Prostate gland (tissue), 2 donors: ENCODE results near the gene SYT11. TPM values are rescaled to one million over a fixed set of nuclear protein-coding genes. Genes with fewer than 3 reads are reported as not detected.

ENCODE experiments used
- DNase-seq: peaks from one replicate; pipeline ENCODE4 v3.0.0-alpha.2; 2019; ENCODE audit warnings: low spot score
- H3K27ac ChIP-seq, 2 donors: fragments of 200-600 bp; sonication (generic); 2 replicates each; pipeline ENCODE4 v1.5.1; 2017 to 2019
- H3K27me3 ChIP-seq: fragments of 200-600 bp; sonication (generic); replicated peaks from 2 replicates; pipeline ENCODE4 v1.5.1; 2019; ENCODE audit not compliant: insufficient read depth
- H3K36me3 ChIP-seq, 2 donors: fragments of 200-600 bp; sonication (generic); 1 replicate in 1 of 2; 2 replicates in 1 of 2; pipeline versions ENCODE4 v1.5.1 to v1.8.1; 2017 to 2019
- H3K4me1 ChIP-seq: fragments of 200-600 bp; sonication (generic); replicated peaks from 2 replicates; pipeline ENCODE4 v1.5.1; 2019
- H3K4me3 ChIP-seq, 2 donors: fragments of 200-600 bp; sonication (generic); 2 replicates each; pipeline ENCODE4 v1.5.1; 2017 to 2019
- H3K9me3 ChIP-seq: fragments of 200-600 bp; sonication (generic); 2 replicates; pipeline ENCODE4 v1.5.1; 2017
- CTCF ChIP-seq, 4 experiments: fragments of 200-600 bp in 2 of 4; fragments of 450-650 bp in 2 of 4; sonication (generic) in 2 of 4; IDR thresholded peaks; 1 replicate in 3 of 4; 2 replicates in 1 of 4; pipeline ENCODE4 v1.5.1; 2016 to 2019; ENCODE audit warnings: antibody characterized with exemption in 4 of 4, mild to moderate bottlenecking in 2 of 4, moderate library complexity in 2 of 4
- POLR2A ChIP-seq: fragments of 450-650 bp; IDR thresholded peaks from one replicate; pipeline ENCODE4 v1.6.1; 2016; ENCODE audit warnings: antibody characterized with exemption, mild to moderate bottlenecking
- POLR2AphosphoS5 ChIP-seq: sonication (generic); formaldehyde crosslinking; IDR thresholded peaks from one replicate; pipeline ENCODE4 v1.6.1; 2017; ENCODE audit warnings: antibody characterized with exemption
- WGBS: methylation state at CpG from one replicate; pipeline ENCODE4 v1.1.5; 2018; 5-methylcytosine and 5-hydroxymethylcytosine counted together
- intact Hi-C: fragments of 100-400 bp; cut with DNase I; formaldehyde crosslinking; loops from one replicate; pipeline ENCODE4 v1.14.2; 2022
- total RNA-seq, 2 donors: library from RNA; depleted of rRNA; stranded (reverse); fragments of >200 nt; gene quantifications; one replicate each; pipeline ENCODE4 v1.1.0, GENCODE V29; 2016

Gene SYT11
- 10 to 100 TPM in 1 of 2 donors, 1 to 10 TPM in 1; 3.6 to 28.0 TPM for total RNA-seq

- no peaks in the 10 kb centered on the region for H3K4me1 ChIP-seq
- TF ChIP-seq POLR2AphosphoS5 (peak; percentile 96), CTCF (IDR thresholded peaks at IDR 0.05) (peak in 1 of 4 experiments; percentile 33), POLR2A (no peak)
- H3K9me3 ChIP-seq: no peaks in the 10 kb centered on the region
- 0% methylated on average over 32 of the region's 33 CpGs for WGBS
- H3K36me3 ChIP-seq: no peaks in the 10 kb centered on the region
- peak within 1 kb of the TSS; percentile 27 to 31 for H3K4me3 ChIP-seq
- peak; percentile 91 for DNase-seq
- intact Hi-C loops: loop anchor here (5.0 kb wide), 1 partner anchor 53 kb away; the partner anchor contains the start of gene RIT1
- no peaks in the 10 kb centered on the region for H3K27me3 ChIP-seq
- H3K27ac ChIP-seq: peak within 1 kb of the TSS; percentile 79 to 85
Measured at GRCh38 chr1:155859234-155859829, at the start of gene SYT11. Gene SYT11, plus strand, starts transcription at chr1:155859567. Its CDS starts 195 bp downstream, at chr1:155859762.

- Histone ChIP-seq H3K4me3 (no peak overlapping the region), H3K27me3 (no peaks in the 10 kb centered on the region), H3K36me3 (peaks cover 0 to 5% of the 10 kb centered on the region in 2 donors), H3K9me3 (no peaks in the 10 kb centered on the region), H3K27ac (no peak overlapping the region), H3K4me1 (no peaks in the 10 kb centered on the region)
- 93% methylated on average over 1 of the region's 1 CpG for WGBS
- TF ChIP-seq POLR2A (no peak), POLR2AphosphoS5 (no peak), CTCF (IDR thresholded peaks at IDR 0.05) (no peak)
- no peak for DNase-seq
- intact Hi-C loops: no loop called here
Measured at GRCh38 chr1:155812878-155813277, 46.5 kb upstream of the SYT11 start.

GRCh38 chr1:155813672-155814071 lies 45.7 kb upstream of the SYT11 start:
- no peaks in the 10 kb centered on the region for H3K27me3 ChIP-seq
- 90% methylated on average over 3 of the region's 3 CpGs for WGBS
- H3K4me3 ChIP-seq: no peak overlapping the region
- no peaks in the 10 kb centered on the region for H3K9me3 ChIP-seq
- TF ChIP-seq POLR2A (no peak), CTCF (IDR thresholded peaks at IDR 0.05) (no peak), POLR2AphosphoS5 (no peak)
- peaks cover 0 to 5% of the 10 kb centered on the region in 2 donors for H3K36me3 ChIP-seq
- no peaks in the 10 kb centered on the region for H3K4me1 ChIP-seq
- intact Hi-C loops: no loop called here
- DNase-seq: no peak
- no peak overlapping the region for H3K27ac ChIP-seq

DNA sequence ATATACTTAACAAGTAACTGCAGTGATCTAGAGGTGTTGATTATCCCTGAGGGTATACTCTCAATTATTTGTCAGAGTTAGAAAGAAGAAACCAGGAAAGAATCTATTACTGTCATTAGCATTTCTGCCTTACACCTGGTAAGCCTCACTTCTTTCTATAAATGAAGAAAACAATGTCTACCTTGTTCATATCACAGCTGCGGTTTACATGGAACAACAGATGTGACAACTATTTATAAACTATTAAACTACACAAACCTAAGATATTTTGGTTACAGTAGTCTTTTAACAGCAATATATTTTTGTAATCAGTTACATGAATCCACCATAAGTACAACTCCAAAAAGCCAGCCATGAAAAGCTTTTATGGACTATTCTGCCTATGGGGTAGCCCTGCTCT lies 43.0 kb upstream of the SYT11 start:
- Histone ChIP-seq H3K36me3 (peaks cover 0 to 5% of the 10 kb centered on the region in 2 donors), H3K4me1 (no peaks in the 10 kb centered on the region), H3K27me3 (no peaks in the 10 kb centered on the region), H3K4me3 (no peak overlapping the region), H3K9me3 (no peaks in the 10 kb centered on the region), H3K27ac (no peak overlapping the region)
- intact Hi-C loops: no loop called here
- no peak for TF ChIP-seq CTCF (IDR thresholded peaks at IDR 0.05)
- TF ChIP-seq POLR2A: no peak
- DNase-seq: no peak
- WGBS: 94% methylated on average over 1 of the region's 1 CpG

- Histone ChIP-seq H3K36me3 (no peaks in the 10 kb centered on the region), H3K27ac (no peak overlapping the region), H3K4me3 (no peak overlapping the region), H3K27me3 (no peaks in the 10 kb centered on the region), H3K4me1 (no peaks in the 10 kb centered on the region), H3K9me3 (no peaks in the 10 kb centered on the region)
- TF ChIP-seq POLR2AphosphoS5: no peak
- TF ChIP-seq POLR2A: no peak
- 86% methylated on average over 4 of the region's 4 CpGs for WGBS
- DNase-seq: no peak
- intact Hi-C loops: no loop called here
Measured at GRCh38 chr1:155827450-155827849, 31.9 kb upstream of the SYT11 start.
